IPS-18a (cell line): ENCODE data around the gene ZNF385B.

Source experiments
- H3K27ac ChIP-seq: one replicate; pipeline ENCODE4 v1.5.1; 2013; ENCODE audit warnings: low read length
- H3K27me3 ChIP-seq: one replicate; pipeline ENCODE4 v1.6.1; 2013; ENCODE audit warnings: mild to moderate bottlenecking, low read length; ENCODE audit not compliant: control insufficient read depth, insufficient read depth
- H3K36me3 ChIP-seq: one replicate; pipeline ENCODE4 v1.6.1; 2013; ENCODE audit warnings: low read depth, low read length; ENCODE audit not compliant: control insufficient read depth
- H3K4me1 ChIP-seq: one replicate; pipeline ENCODE4 v1.6.1; 2013; ENCODE audit warnings: low read depth, low read length; ENCODE audit not compliant: control insufficient read depth
- H3K4me3 ChIP-seq: one replicate; pipeline ENCODE4 v1.5.1; 2013; ENCODE audit warnings: low read length
- H3K9ac ChIP-seq: one replicate; pipeline ENCODE4 v1.6.1; 2013; ENCODE audit warnings: mild to moderate bottlenecking, low read length, moderate library complexity
- H3K9me3 ChIP-seq: one replicate; pipeline ENCODE4 v1.6.1; 2013; ENCODE audit warnings: low read depth, low read length; ENCODE audit not compliant: control insufficient read depth

ZNF385B gene

DNA sequence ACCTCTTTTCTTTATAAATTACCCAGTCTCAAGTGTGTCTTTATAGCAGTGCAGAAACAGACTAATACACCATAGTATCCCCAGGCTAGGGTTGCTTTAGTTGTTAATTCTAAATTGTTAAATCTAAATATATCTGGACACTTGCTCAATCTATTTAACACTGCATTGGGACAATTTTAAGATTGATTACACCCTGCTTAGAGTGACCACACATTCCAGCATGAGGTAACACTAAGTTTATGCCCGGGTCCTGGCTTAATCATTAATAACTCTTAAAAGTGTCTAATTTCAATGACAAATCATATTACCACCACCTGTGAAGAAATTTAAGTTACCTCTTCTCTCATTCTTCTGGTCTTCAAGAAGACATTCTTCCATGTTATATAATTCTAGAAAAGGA, 131.4 kb downstream of the ZNF385B start:
- H3K9me3 ChIP-seq = no peaks in the 10 kb centered on the region
- H3K9ac ChIP-seq = no peak overlapping the region
- H3K27ac ChIP-seq = no peak overlapping the region
- H3K36me3 ChIP-seq = no peaks in the 10 kb centered on the region
- H3K27me3 ChIP-seq = no peaks in the 10 kb centered on the region
- no peak overlapping the region for H3K4me3 ChIP-seq
- no peaks in the 10 kb centered on the region for H3K4me1 ChIP-seq

DNA sequence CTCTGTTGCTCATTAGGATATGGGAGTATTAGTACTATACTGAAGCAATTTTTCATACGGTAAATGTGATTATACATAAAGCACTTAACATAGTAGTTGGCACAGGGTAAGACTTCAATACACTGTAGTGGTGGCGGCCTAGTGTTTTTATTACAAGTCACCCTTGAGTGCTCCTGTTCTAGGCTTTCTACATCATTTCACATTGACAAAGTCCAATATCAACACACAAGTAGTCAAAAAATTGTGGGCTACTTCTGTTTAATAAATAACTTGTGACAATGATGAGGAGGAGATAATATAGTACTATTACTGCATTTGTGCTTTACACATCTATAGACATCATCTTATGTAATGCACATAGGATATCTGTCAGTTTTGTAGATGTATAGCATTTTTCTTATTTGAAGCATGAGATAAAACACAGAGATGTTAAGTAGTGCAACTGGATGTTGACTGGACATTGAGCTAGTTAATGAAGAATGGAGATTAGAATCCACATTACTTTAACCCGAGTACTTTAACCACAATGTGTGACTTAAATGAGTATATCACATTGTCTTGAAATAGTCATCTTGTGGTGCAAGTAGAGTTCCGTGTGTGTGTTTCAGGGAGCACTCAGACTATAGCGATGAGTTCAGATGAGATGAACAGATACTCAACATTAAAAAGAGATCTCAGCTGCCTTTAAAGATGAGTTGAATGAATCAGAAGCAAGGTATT, 134.8 kb downstream of the ZNF385B start:
- Histone ChIP-seq H3K4me3 (no peak overlapping the region), H3K9ac (no peak overlapping the region), H3K27ac (no peak overlapping the region), H3K4me1 (no peaks in the 10 kb centered on the region), H3K27me3 (no peaks in the 10 kb centered on the region), H3K36me3 (no peaks in the 10 kb centered on the region), H3K9me3 (no peaks in the 10 kb centered on the region)

- Histone ChIP-seq H3K27ac (no peak overlapping the region), H3K4me1 (no peaks in the 10 kb centered on the region), H3K9me3 (no peaks in the 10 kb centered on the region), H3K36me3 (no peaks in the 10 kb centered on the region), H3K27me3 (no peaks in the 10 kb centered on the region), H3K9ac (no peak overlapping the region), H3K4me3 (no peak overlapping the region)
These were observed 137.0 kb downstream of the ZNF385B start for GRCh38 chr2:179724403-179724802.

DNA sequence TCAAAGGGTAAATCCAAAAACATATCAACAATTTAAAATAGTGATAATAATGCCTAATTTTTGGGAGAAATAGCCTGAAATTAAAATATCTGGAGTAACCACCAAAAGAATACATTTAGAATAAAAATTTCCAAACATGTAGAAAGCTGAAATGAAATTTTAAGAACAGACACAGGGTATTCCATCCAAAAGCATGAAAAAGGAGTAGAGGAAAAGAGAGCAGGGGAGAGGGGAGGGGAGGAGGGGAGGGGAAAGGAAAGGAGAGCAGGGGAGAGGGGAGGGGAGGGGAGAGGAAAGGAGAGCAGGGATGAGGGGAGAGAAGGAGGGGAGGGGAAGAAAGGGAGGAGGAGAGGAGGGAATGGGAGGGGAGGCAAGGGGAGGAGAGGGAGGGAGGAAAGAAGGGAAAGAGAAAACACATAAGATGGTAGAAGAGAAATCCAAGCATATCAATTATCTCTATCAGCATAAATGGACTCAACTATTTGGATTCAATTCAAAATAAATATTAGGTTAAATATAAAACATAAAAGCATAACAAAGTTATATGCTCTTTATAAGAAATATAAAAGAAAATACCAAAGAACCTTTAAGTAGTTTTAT, 141.1 kb downstream of the ZNF385B start:
- Histone ChIP-seq H3K9ac (no peak overlapping the region), H3K9me3 (no peaks in the 10 kb centered on the region), H3K36me3 (no peaks in the 10 kb centered on the region), H3K4me1 (no peaks in the 10 kb centered on the region), H3K27me3 (no peaks in the 10 kb centered on the region), H3K4me3 (no peak overlapping the region), H3K27ac (no peak overlapping the region)

DNA sequence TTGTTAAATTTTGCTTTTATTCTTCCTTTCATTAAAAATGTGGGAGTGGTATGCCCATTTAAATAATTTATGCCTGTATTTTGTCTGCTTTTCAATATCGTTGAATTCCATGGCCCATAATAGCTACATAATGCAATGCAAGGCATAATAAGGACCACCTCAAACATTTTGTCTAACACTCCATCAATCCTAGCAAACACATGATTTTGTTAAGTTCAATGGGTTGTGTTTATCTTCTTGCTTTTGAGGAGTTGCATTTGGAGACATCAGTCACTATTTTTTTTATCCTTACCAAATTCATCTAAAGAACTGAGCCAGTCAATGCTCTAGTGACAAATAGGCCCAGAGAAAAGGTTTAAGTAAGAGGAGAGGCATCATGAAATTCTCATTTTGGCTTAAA, 145.5 kb downstream of the ZNF385B start:
- H3K9me3 ChIP-seq = no peaks in the 10 kb centered on the region
- no peaks in the 10 kb centered on the region for H3K27me3 ChIP-seq
- no peak overlapping the region for H3K9ac ChIP-seq
- no peaks in the 10 kb centered on the region for H3K36me3 ChIP-seq
- no peak overlapping the region for H3K4me3 ChIP-seq
- H3K4me1 ChIP-seq = no peaks in the 10 kb centered on the region
- H3K27ac ChIP-seq = no peak overlapping the region

GRCh38 chr2:179715196-179715595, 146.2 kb downstream of the ZNF385B start:
- Histone ChIP-seq H3K9me3 (no peaks in the 10 kb centered on the region), H3K9ac (no peak overlapping the region), H3K27me3 (no peaks in the 10 kb centered on the region), H3K4me3 (no peak overlapping the region), H3K36me3 (no peaks in the 10 kb centered on the region), H3K27ac (no peak overlapping the region), H3K4me1 (no peaks in the 10 kb centered on the region)

GRCh38 chr2:179712825-179713224, 148.6 kb downstream of the ZNF385B start:
- Histone ChIP-seq H3K4me1 (peaks cover 5% of the 10 kb centered on the region), H3K4me3 (no peak overlapping the region), H3K9me3 (no peaks in the 10 kb centered on the region), H3K27me3 (no peaks in the 10 kb centered on the region), H3K9ac (no peak overlapping the region), H3K36me3 (no peaks in the 10 kb centered on the region), H3K27ac (no peak overlapping the region)

DNA sequence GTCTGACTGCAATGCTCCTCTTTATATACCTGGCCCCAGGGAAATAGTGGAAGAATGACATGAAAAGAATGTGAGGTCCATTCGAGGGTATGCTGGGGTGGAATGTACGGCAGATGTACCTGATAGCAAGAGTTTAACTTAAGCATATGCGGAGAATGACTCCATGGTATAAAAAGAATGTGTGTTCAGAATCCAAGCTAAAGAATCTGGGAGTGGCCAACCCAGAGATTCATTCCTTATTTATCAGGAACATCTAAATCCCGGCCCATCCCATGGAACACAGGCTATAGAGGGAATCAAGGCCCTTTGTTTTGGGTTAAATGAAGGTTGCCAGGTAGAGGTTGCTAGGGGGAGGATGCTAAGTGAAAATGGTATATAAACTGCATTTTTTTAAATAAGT, 150.0 kb downstream of the ZNF385B start:
- no peak overlapping the region for H3K27ac ChIP-seq
- H3K4me3 ChIP-seq = no peak overlapping the region
- H3K9me3 ChIP-seq = no peaks in the 10 kb centered on the region
- no peaks in the 10 kb centered on the region for H3K27me3 ChIP-seq
- H3K4me1 ChIP-seq = peaks cover 5% of the 10 kb centered on the region
- H3K9ac ChIP-seq = no peak overlapping the region
- no peaks in the 10 kb centered on the region for H3K36me3 ChIP-seq

GRCh38 chr2:179703702-179704101, 157.7 kb downstream of the ZNF385B start:
- Histone ChIP-seq H3K4me3 (no peak overlapping the region), H3K4me1 (no peaks in the 10 kb centered on the region), H3K36me3 (no peaks in the 10 kb centered on the region), H3K27ac (no peak overlapping the region), H3K27me3 (no peaks in the 10 kb centered on the region), H3K9me3 (no peaks in the 10 kb centered on the region), H3K9ac (no peak overlapping the region)

GRCh38 chr2:179702912-179703311, 158.5 kb downstream of the ZNF385B start:
- H3K36me3 ChIP-seq = no peaks in the 10 kb centered on the region
- H3K27ac ChIP-seq = no peak overlapping the region
- H3K4me1 ChIP-seq = no peaks in the 10 kb centered on the region
- no peak overlapping the region for H3K9ac ChIP-seq
- no peaks in the 10 kb centered on the region for H3K27me3 ChIP-seq
- no peaks in the 10 kb centered on the region for H3K9me3 ChIP-seq
- H3K4me3 ChIP-seq = no peak overlapping the region

- Histone ChIP-seq H3K9ac (no peak overlapping the region), H3K4me1 (no peaks in the 10 kb centered on the region), H3K9me3 (no peaks in the 10 kb centered on the region), H3K27ac (no peak overlapping the region), H3K4me3 (no peak overlapping the region), H3K36me3 (no peaks in the 10 kb centered on the region), H3K27me3 (no peaks in the 10 kb centered on the region)
These were observed 159.8 kb downstream of the ZNF385B start for GRCh38 chr2:179701524-179702110.

GRCh38 chr2:179695486-179695885, 165.9 kb downstream of the ZNF385B start:
- H3K4me3 ChIP-seq = no peak overlapping the region
- no peak overlapping the region for H3K9ac ChIP-seq
- no peaks in the 10 kb centered on the region for H3K27me3 ChIP-seq
- no peaks in the 10 kb centered on the region for H3K9me3 ChIP-seq
- no peak overlapping the region for H3K27ac ChIP-seq
- H3K4me1 ChIP-seq = no peaks in the 10 kb centered on the region
- H3K36me3 ChIP-seq = no peaks in the 10 kb centered on the region
